Tibial nerve (tissue), 4 donors: ENCODE measurements around the gene ZFAND6. TPM values are rescaled to one million over a fixed set of nuclear protein-coding genes. Genes with fewer than 3 reads are reported as not detected.
"Not testable (repeated sequence)": the region's sequence is repeated elsewhere in the genome, so short reads cannot be mapped to it uniquely, and the experiment has no call there.

Source experiments
- DNase-seq, 2 donors: peaks; one replicate each; pipeline ENCODE4 v3.0.0-alpha.2; 2019; ENCODE audit warnings: low spot score in 2 of 2
- H3K27ac ChIP-seq, 4 donors: fragments of 200-600 bp; sonication (generic) in 3 of 4; one replicate each; pipeline ENCODE4 v1.5.1; 2017 to 2019; ENCODE audit warnings: mild to moderate bottlenecking in 1 of 4
- H3K27me3 ChIP-seq, 2 donors: fragments of 200-600 bp; sonication (generic) in 1 of 2; one replicate each; pipeline versions ENCODE4 v1.5.1 to v1.6.0; 2017 to 2019
- H3K36me3 ChIP-seq, 3 donors: fragments of 200-600 bp; sonication (generic); one replicate each; pipeline ENCODE4 v1.5.1; 2018 to 2019
- H3K4me1 ChIP-seq, 4 donors: fragments of 200-600 bp; sonication (generic) in 3 of 4; one replicate each; pipeline ENCODE4 v1.5.1; 2017 to 2019
- H3K4me3 ChIP-seq, 4 donors: fragments of 200-600 bp; sonication (generic) in 3 of 4; one replicate each; pipeline ENCODE4 v1.5.1; 2017 to 2019; ENCODE audit warnings: mild to moderate bottlenecking in 1 of 4, moderate library complexity in 1 of 4
- H3K9me3 ChIP-seq, 4 donors: fragments of 200-600 bp; sonication (generic) in 3 of 4; one replicate each; pipeline ENCODE4 v1.5.1; 2017 to 2019
- EP300 ChIP-seq, 2 donors: sonication (generic); formaldehyde crosslinking; IDR thresholded peaks; one replicate each; pipeline ENCODE4 v1.6.1; 2017; ENCODE audit warnings: antibody characterized with exemption in 2 of 2, mild to moderate bottlenecking in 1 of 2
- POLR2A ChIP-seq, 2 donors: fragments of 450-650 bp; IDR thresholded peaks; one replicate each; pipeline ENCODE4 v1.6.1; 2017; ENCODE audit warnings: antibody characterized with exemption in 2 of 2, mild to moderate bottlenecking in 2 of 2, moderate library complexity in 2 of 2
- WGBS, 2 donors: methylation state at CpG; one replicate each; pipeline ENCODE4 v1.1.5; 2018; 5-methylcytosine and 5-hydroxymethylcytosine counted together
- total RNA-seq, 4 donors: library from RNA; depleted of rRNA; stranded (reverse); fragments of >200 nt; gene quantifications; one replicate each; pipeline ENCODE4 v1.1.0, GENCODE V29; 2016
- TF ChIP-seq, protein P1 (sequence below), 5 experiments: fragments of 200-600 bp in 3 of 5; fragments of 450-650 bp in 2 of 5; sonication (generic) in 3 of 5; IDR thresholded peaks; one replicate each; pipeline ENCODE4 v1.5.1; 2016 to 2019; ENCODE audit warnings: antibody characterized with exemption in 5 of 5, mild to moderate bottlenecking in 3 of 5, moderate library complexity in 2 of 5

Gene ZFAND6
- total RNA-seq, 4 donors from 2014 or later: 68.6 to 126 (median 88.2) TPM

DNA sequence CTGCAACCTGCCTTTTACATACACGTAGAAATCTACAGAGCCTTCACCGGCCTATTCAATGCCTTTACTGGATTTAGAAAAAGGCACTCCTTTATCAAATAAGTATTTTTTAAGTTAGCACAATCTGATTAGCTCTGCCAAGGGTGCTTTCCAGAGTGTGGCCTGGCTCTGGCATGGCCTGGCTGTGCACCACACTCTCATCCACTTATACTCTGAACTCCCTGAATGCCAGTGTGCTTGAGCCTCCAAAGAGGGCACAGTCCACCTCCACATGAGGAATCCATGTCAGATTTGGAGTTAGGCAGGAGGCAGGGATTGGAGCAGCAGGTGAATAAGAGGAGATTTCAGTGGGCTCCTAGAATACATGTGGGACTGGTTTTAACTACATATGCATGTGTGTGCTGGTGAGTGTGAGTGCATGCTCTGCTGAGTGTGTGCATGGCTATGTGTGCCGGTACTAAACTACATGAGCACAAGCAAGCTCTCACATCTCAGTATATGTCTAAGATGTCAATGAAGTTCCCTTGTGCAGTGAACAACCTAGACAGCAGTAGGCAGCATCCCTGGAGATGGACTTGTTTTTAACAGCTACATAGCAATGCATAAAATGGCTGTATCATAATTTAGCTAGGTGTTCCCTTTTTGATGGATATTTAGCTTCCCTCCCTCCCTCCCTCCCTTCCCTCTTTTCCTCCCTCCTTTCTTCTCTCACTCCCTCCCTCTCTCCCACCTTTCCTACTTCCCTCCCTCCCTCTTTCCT is 17.8 kb upstream of the ZFAND6 start:
- 64 to 80% methylated on average over 3 of the region's 3 CpGs for WGBS, 2 donors
- no peak for TF ChIP-seq POLR2A (IDR thresholded peaks at IDR 0.05)
- H3K9me3 ChIP-seq: no peaks in the 10 kb centered on the region
- no peak for DNase-seq
- no peak overlapping the region for H3K27ac ChIP-seq
- no peaks in the 10 kb centered on the region for H3K4me1 ChIP-seq
- H3K36me3 ChIP-seq: no peaks in the 10 kb centered on the region
- no peak overlapping the region for H3K4me3 ChIP-seq
- H3K27me3 ChIP-seq: no peaks in the 10 kb centered on the region

DNA sequence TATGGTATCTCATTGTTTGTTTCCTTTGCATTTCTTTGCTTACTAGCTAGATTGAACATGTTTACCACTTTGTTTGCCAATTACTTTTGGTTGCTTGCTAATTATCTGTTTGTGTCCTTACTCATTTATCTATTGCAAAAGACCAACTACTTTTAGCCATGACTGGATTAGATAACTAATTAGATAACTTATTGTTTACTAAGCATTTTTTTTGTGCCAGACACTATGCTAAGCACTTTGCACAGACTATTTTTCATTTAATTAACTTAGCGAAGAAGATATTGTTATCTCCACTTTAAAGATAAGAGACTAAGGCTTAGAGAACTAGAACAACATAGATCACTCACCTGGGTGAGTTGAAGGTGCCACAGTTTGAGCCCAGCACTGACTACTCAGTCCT is 16.9 kb upstream of the ZFAND6 start:
- no peak overlapping the region for H3K4me3 ChIP-seq
- TF ChIP-seq, protein P1, sequence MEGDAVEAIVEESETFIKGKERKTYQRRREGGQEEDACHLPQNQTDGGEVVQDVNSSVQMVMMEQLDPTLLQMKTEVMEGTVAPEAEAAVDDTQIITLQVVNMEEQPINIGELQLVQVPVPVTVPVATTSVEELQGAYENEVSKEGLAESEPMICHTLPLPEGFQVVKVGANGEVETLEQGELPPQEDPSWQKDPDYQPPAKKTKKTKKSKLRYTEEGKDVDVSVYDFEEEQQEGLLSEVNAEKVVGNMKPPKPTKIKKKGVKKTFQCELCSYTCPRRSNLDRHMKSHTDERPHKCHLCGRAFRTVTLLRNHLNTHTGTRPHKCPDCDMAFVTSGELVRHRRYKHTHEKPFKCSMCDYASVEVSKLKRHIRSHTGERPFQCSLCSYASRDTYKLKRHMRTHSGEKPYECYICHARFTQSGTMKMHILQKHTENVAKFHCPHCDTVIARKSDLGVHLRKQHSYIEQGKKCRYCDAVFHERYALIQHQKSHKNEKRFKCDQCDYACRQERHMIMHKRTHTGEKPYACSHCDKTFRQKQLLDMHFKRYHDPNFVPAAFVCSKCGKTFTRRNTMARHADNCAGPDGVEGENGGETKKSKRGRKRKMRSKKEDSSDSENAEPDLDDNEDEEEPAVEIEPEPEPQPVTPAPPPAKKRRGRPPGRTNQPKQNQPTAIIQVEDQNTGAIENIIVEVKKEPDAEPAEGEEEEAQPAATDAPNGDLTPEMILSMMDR (IDR thresholded peaks at IDR 0.05): no peak
- TF ChIP-seq EP300 (IDR thresholded peaks at IDR 0.05) (no peak), POLR2A (IDR thresholded peaks at IDR 0.05) (no peak)
- no peaks in the 10 kb centered on the region for H3K9me3 ChIP-seq
- no peak overlapping the region for H3K27ac ChIP-seq
- no peaks in the 10 kb centered on the region for H3K4me1 ChIP-seq
- WGBS, 2 donors: 93 to 100% methylated on average over 1 of the region's 1 CpG
- H3K36me3 ChIP-seq: no peaks in the 10 kb centered on the region
- no peak for DNase-seq
- no peaks in the 10 kb centered on the region for H3K27me3 ChIP-seq

- WGBS, 2 donors: 92 to 95% methylated on average over 10 of the region's 10 CpGs
- DNase-seq, H3K9me3 ChIP-seq, H3K4me3 ChIP-seq, H3K27ac ChIP-seq, H3K27me3 ChIP-seq, H3K4me1 ChIP-seq, H3K36me3 ChIP-seq: not testable (repeated sequence)
These were observed 14.3 kb upstream of the ZFAND6 start for GRCh38 chr15:80045219-80045618.

GRCh38 chr15:80049046-80049445 is 10.4 kb upstream of the ZFAND6 start:
- H3K36me3 ChIP-seq: no peaks in the 10 kb centered on the region
- no peak overlapping the region for H3K27ac ChIP-seq
- no peaks in the 10 kb centered on the region for H3K9me3 ChIP-seq
- WGBS, 2 donors: 35 to 38% methylated on average over 2 of the region's 2 CpGs
- no peak for DNase-seq
- no peak overlapping the region for H3K4me3 ChIP-seq
- TF ChIP-seq POLR2A (IDR thresholded peaks at IDR 0.05): no peak
- TF ChIP-seq, protein P1 (IDR thresholded peaks at IDR 0.05): no peak
- no peak for TF ChIP-seq EP300 (IDR thresholded peaks at IDR 0.05)
- no peaks in the 10 kb centered on the region for H3K4me1 ChIP-seq
- H3K27me3 ChIP-seq: no peaks in the 10 kb centered on the region

DNA sequence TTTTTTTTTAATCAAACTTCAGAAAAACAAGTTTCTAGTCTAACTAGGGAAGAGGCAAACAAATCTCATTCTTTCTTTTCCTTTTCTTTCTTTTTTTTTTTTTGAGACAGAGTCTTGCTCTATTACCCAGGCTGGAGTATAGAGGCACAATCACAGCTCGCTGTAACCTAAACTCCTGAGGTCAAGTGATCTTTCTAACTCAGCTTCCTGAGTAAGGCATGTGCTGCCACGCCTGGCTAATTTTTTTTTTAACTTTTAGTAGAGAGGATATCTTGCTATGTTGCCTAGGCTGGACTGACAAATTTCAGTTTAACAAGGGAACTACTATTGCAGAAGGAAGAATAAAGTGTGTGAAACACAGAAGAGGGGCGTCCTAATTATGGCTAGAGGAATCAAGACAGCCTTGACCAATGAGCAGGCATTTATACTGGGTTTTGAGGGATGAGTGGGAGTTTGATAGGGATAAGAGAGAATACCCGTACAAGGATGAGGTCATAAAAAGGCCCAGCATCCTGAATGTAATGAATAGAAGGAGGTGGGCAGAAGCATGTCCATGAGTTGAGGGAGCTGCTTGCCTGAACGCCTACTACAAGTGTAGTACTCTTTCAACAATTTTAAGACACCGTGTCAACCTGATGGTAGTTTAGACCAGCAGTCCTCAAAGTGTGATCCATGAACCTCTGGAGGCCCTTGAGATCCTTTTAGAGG is 6.7 kb upstream of the ZFAND6 start:
- 63% methylated on average over 6 of the region's 6 CpGs for WGBS, 2 donors
- no peak for TF ChIP-seq POLR2A (IDR thresholded peaks at IDR 0.05)
- TF ChIP-seq, protein P1 (IDR thresholded peaks at IDR 0.05): no peak
- TF ChIP-seq EP300 (IDR thresholded peaks at IDR 0.05): no peak
- Histone ChIP-seq H3K4me3 (no peak overlapping the region), H3K36me3 (no peaks in the 10 kb centered on the region), H3K27me3 (no peaks in the 10 kb centered on the region), H3K9me3 (no peaks in the 10 kb centered on the region), H3K27ac (no peak overlapping the region), H3K4me1 (no peaks in the 10 kb centered on the region)
- no peak for DNase-seq

DNA sequence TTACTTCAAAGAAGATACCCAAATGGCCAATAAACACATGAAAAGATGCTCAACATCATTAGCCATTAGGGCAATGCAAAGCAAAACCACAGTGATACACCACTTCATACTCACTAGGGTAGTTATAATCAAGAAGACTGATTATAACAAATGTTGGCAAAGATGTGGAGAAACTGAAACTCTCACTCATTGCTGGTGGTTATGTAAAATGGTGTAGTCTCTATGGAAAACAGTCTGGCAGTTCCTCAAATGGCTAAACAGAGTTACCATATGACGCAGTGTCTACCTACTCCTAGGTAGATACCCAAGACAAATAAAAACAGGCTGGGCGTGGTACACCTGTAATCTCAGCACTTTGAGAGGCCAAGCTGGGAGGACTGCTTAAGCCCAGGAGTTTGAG is 3.5 kb upstream of the ZFAND6 start:
- Histone ChIP-seq H3K27ac (no peak overlapping the region), H3K4me3 (no peak overlapping the region), H3K27me3 (no peaks in the 10 kb centered on the region), H3K4me1 (peaks cover 0 to 13% (median 4%) of the 10 kb centered on the region in 4 donors), H3K9me3 (no peaks in the 10 kb centered on the region), H3K36me3 (no peaks in the 10 kb centered on the region)
- no peak for DNase-seq
- 87 to 89% methylated on average over 2 of the region's 2 CpGs for WGBS, 2 donors
- TF ChIP-seq POLR2A (IDR thresholded peaks at IDR 0.05) (no peak), EP300 (IDR thresholded peaks at IDR 0.05) (no peak)
- TF ChIP-seq, protein P1 (IDR thresholded peaks at IDR 0.05): no peak
